ENCODE data around the gene CRIM1. TPM values are rescaled to one million over a fixed set of nuclear protein-coding genes. Genes with fewer than 3 reads are reported as not detected.

CRIM1 gene
- total and polyA plus RNA-seq, 10 donors: 7.1 to 213 (median 110) TPM

DNA sequence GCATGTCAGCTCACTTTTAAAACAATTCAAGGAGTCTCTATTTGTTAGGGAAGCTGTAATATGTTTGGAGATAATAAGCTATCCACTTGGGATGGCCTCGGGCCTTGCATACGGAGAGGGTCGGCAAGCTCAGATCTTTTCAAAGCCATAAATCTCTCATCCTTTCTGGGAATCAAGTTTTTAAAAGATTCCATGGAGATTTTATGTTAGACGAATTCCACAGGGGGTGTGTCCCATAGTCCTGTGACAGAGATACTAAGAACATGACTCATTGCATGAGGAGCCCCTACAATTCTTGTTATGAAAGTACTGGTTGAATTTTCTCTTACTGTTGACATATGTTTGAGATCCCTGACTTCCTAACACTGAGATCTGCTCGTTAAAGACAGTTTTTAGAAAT is 133.7 kb downstream of the CRIM1 start:
- H3K4me1 ChIP-seq: peaks cover 0 to 45% (median 10%) of the 10 kb centered on the region in 6 donors
- peak overlapping the region in 6 of 8 donors; percentile 4 to 50 (median 26) for H3K27ac ChIP-seq
- H3K4me3 ChIP-seq: no peak overlapping the region
- no peaks in the 10 kb centered on the region for H3K27me3 ChIP-seq (replicated peaks in 1 of 7)
- WGBS, 5 donors: 78 to 83% (median 80%) methylated on average over 5 of the region's 5 CpGs
- intact Hi-C loops (cut with DNase I; ENCODE audit: low total_unique reads): no loop called here
- no peak for DNase-seq
- H3K36me3 ChIP-seq: peaks cover 0 to 11% (median 0%) of the 10 kb centered on the region in 6 donors
- TF ChIP-seq, protein P1, sequence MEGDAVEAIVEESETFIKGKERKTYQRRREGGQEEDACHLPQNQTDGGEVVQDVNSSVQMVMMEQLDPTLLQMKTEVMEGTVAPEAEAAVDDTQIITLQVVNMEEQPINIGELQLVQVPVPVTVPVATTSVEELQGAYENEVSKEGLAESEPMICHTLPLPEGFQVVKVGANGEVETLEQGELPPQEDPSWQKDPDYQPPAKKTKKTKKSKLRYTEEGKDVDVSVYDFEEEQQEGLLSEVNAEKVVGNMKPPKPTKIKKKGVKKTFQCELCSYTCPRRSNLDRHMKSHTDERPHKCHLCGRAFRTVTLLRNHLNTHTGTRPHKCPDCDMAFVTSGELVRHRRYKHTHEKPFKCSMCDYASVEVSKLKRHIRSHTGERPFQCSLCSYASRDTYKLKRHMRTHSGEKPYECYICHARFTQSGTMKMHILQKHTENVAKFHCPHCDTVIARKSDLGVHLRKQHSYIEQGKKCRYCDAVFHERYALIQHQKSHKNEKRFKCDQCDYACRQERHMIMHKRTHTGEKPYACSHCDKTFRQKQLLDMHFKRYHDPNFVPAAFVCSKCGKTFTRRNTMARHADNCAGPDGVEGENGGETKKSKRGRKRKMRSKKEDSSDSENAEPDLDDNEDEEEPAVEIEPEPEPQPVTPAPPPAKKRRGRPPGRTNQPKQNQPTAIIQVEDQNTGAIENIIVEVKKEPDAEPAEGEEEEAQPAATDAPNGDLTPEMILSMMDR (IDR thresholded peaks at IDR 0.05 in 8 of 11, conservative IDR thresholded peaks at IDR 0.05 in 3 of 11): no peak
- TF ChIP-seq POLR2A (IDR thresholded peaks at IDR 0.05) (no peak), POLR2AphosphoS5 (IDR thresholded peaks at IDR 0.05) (no peak)
- H3K9me3 ChIP-seq: no peaks in the 10 kb centered on the region

DNA sequence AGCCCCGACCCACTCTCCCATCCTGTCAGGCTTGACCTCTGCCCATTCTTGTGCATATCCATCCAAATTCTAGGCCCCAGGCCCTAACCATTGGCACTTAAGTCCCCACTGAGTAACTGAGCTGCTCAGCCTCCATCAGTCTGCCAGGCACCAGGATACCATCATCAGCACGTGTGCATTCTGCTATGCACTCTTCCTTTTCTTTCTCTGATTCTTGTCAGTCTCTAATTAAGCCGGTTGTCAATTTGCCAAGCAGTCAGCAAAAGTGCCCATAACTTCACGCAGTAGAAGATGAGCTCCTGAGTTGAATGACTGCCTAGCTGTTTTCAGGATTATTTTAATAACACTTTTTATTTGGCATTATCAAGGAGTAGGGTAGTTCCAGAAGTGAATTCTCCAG is 135.2 kb downstream of the CRIM1 start:
- intact Hi-C loops (cut with DNase I; ENCODE audit: low total_unique reads): no loop called here
- peaks cover 0 to 7% (median 0%) of the 10 kb centered on the region in 6 donors for H3K36me3 ChIP-seq
- TF ChIP-seq, protein P1 (IDR thresholded peaks at IDR 0.05 in 8 of 11, conservative IDR thresholded peaks at IDR 0.05 in 3 of 11): no peak
- no peak for TF ChIP-seq POLR2A (IDR thresholded peaks at IDR 0.05)
- TF ChIP-seq POLR2AphosphoS5 (IDR thresholded peaks at IDR 0.05): no peak
- peaks cover 0 to 30% (median 5%) of the 10 kb centered on the region in 6 donors for H3K4me1 ChIP-seq
- no peaks in the 10 kb centered on the region for H3K27me3 ChIP-seq (replicated peaks in 1 of 7)
- no peak for DNase-seq
- H3K4me3 ChIP-seq: no peak overlapping the region
- H3K9me3 ChIP-seq: no peaks in the 10 kb centered on the region
- WGBS, 5 donors: 79 to 86% (median 83%) methylated on average over 4 of the region's 4 CpGs
- peak overlapping the region in 3 of 8 donors; percentile 11 to 50 (median 26) for H3K27ac ChIP-seq

DNA sequence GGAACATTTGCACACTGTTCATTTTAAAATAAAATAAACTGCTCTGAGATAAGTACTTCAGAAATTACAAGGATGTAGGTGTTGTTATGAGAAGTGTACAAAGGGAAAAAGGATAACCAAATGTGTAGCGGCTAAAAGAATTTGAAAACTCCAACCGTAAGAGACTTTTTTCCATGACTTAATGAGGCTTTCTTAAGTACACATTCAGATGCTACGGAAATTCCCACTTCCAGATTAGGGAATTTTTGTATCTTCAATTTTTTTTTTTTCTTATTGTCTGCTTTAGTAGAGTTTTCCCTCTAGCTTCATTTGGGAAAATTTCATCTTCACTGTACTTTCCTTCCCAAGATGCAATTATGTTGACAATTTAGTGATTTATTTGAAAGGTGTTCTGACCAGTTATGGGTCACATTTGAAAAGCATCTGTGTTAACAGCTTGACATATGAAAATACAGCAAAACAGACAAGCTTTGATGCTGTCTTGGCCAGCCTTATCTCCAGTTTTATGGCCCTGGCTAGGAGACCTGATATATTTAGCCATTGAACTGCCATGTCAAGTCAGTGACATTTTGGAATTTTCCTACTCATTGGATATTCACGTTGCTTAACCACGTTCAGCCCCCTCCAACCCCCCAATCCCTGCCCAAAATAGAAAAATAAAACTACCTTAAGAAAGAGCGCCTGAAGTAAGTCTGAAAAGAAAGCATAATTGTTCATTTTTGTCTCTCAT is 136.8 kb downstream of the CRIM1 start:
- TF ChIP-seq POLR2A (IDR thresholded peaks at IDR 0.05) (no peak), POLR2AphosphoS5 (IDR thresholded peaks at IDR 0.05) (no peak)
- TF ChIP-seq, protein P1 (IDR thresholded peaks at IDR 0.05 in 8 of 11, conservative IDR thresholded peaks at IDR 0.05 in 3 of 11): peak in 1 of 11 experiments; percentile 13
- DNase-seq: no peak
- WGBS, 5 donors: 69 to 87% (median 83%) methylated on average over 6 of the region's 6 CpGs
- intact Hi-C loops (cut with DNase I; ENCODE audit: low total_unique reads): no loop called here
- Histone ChIP-seq H3K4me1 (peaks cover 0 to 15% (median 0%) of the 10 kb centered on the region in 6 donors), H3K27ac (peak overlapping the region in 5 of 8 donors; percentile 5 to 57 (median 19)), H3K36me3 (peaks cover 0 to 7% (median 0%) of the 10 kb centered on the region in 6 donors), H3K9me3 (no peaks in the 10 kb centered on the region), H3K4me3 (no peak overlapping the region), H3K27me3 (replicated peaks in 1 of 7) (no peaks in the 10 kb centered on the region)

DNA sequence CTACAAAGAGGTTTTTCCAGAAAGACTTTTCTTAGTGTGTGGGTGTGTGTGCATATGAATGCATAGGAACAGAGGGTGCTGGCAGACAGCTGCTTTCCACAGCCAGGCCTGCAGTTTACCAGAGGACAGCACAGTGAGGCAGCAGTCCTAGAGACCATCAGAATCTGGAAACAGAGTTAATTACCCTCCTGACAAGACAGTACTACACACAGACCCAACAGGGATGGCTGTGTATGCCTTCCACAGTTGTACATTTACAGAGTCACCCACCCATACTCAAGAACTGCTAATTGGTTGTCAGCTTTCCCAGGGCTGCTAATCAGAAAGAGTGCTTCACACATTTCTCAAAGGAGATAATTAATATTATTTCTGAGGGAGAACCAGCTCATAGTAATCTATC is 137.7 kb downstream of the CRIM1 start:
- DNase-seq: no peak
- H3K4me1 ChIP-seq: peaks cover 0 to 15% (median 0%) of the 10 kb centered on the region in 6 donors
- intact Hi-C loops (cut with DNase I; ENCODE audit: low total_unique reads): no loop called here
- H3K27me3 ChIP-seq (replicated peaks in 1 of 7): no peaks in the 10 kb centered on the region
- H3K36me3 ChIP-seq: peaks cover 0 to 7% (median 0%) of the 10 kb centered on the region in 6 donors
- H3K4me3 ChIP-seq: no peak overlapping the region
- TF ChIP-seq, protein P1 (IDR thresholded peaks at IDR 0.05 in 8 of 11, conservative IDR thresholded peaks at IDR 0.05 in 3 of 11): no peak
- no peak for TF ChIP-seq POLR2A (IDR thresholded peaks at IDR 0.05)
- no peak for TF ChIP-seq POLR2AphosphoS5 (IDR thresholded peaks at IDR 0.05)
- peak overlapping the region in 3 of 8 donors; percentile 5 to 57 (median 13) for H3K27ac ChIP-seq
- no peaks in the 10 kb centered on the region for H3K9me3 ChIP-seq

Data from spleen (tissue), 11 donors.